Adipocyte (in vitro differentiated cells): ENCODE measurements around the gene OR1N1.
A peak's percentile ranks its signal among the peaks of the same experiment; 100 is the strongest.
"Not testable (repeated sequence)": the region's sequence is repeated elsewhere in the genome, so short reads cannot be mapped to it uniquely, and the experiment has no call there.

Experiments used
- DNase-seq: peaks from one replicate; pipeline ENCODE4 v3.0.0-alpha.2; 2015; ENCODE audit warnings: low read depth
- H3K27me3 ChIP-seq: replicated peaks from 2 replicates; pipeline ENCODE4 v1.7.0; 2013; ENCODE audit warnings: mild to moderate bottlenecking, low read length, moderate library complexity; ENCODE audit not compliant: control insufficient read depth, insufficient read depth
- H3K36me3 ChIP-seq: 2 replicates; pipeline ENCODE4 v1.7.0; 2013; ENCODE audit warnings: low read length, mild to moderate bottlenecking, moderate library complexity; ENCODE audit not compliant: control insufficient read depth, insufficient read depth, severe bottlenecking
- H3K4me1 ChIP-seq: 2 replicates; pipeline ENCODE4 v1.7.0; 2013; ENCODE audit warnings: mild to moderate bottlenecking, low read length, moderate library complexity; ENCODE audit not compliant: control insufficient read depth, insufficient read depth
- H3K4me3 ChIP-seq: 2 replicates; pipeline ENCODE4 v1.7.0; 2013; ENCODE audit warnings: mild to moderate bottlenecking, low read length, moderate library complexity
- H3K9ac ChIP-seq: 2 replicates; pipeline ENCODE4 v1.7.0; 2013; ENCODE audit warnings: mild to moderate bottlenecking, low read length, moderate library complexity
- H3K9me3 ChIP-seq: 2 replicates; pipeline ENCODE4 v1.7.0; 2013; ENCODE audit warnings: mild to moderate bottlenecking, low read length, moderate library complexity; ENCODE audit not compliant: control insufficient read depth

Gene OR1N1, protein sequence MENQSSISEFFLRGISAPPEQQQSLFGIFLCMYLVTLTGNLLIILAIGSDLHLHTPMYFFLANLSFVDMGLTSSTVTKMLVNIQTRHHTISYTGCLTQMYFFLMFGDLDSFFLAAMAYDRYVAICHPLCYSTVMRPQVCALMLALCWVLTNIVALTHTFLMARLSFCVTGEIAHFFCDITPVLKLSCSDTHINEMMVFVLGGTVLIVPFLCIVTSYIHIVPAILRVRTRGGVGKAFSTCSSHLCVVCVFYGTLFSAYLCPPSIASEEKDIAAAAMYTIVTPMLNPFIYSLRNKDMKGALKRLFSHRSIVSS

DNA sequence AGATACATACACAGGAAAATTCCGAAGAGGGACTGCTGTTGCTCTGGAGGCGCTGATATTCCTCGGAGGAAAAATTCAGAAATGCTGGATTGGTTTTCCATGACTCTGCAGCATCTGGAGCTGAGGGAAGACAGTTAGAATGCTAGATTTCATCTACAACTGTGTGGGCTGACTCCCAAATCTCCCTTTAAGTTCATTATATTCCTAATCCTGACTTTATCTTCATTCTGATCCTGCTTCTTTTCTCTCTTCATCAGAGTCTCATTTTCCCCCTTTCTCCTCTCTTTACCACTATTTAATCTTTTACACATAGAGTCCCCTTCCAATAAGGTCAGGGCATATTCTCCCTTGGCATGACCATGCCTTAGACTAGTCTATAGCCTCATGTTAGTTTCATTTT is at the start of gene OR1N1:
Gene OR1N1, minus strand, starts transcription at position 101 of the 400 bp plus-strand sequence. Its CDS starts 0 bp downstream, at position 101.
- Histone ChIP-seq H3K27me3 (no peaks in the 10 kb centered on the region), H3K9me3 (no peaks in the 10 kb centered on the region), H3K4me3 (no peak within 1 kb of the TSS), H3K4me1 (no peaks in the 10 kb centered on the region), H3K36me3 (no peaks in the 10 kb centered on the region), H3K9ac (no peak within 1 kb of the TSS)
- no peak for DNase-seq

DNA sequence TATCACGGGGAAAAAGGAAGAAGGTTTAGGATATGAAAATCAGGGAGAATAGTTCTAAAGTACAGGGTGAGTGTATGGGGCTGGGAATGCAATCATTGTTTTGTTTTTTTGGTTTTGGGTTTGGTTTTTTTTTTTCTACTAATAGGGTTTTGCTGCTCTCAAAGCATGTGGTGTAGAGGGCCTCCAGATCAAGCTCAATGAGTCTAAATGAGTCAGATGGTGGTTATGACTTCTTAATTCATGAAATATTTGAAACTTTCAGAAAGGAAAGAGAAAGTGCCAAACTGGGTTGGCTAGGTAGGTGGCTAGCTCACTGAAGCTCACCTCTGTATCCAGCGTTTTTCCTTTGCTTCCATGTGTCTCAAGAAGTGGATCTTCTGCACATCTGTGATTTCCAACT is 45.4 kb upstream of the OR1N1 start:
- Histone ChIP-seq H3K4me3 (no peak overlapping the region), H3K27me3 (no peaks in the 10 kb centered on the region), H3K36me3 (no peaks in the 10 kb centered on the region), H3K9ac (no peak overlapping the region), H3K4me1 (no peaks in the 10 kb centered on the region), H3K9me3 (no peaks in the 10 kb centered on the region)
- no peak for DNase-seq

DNA sequence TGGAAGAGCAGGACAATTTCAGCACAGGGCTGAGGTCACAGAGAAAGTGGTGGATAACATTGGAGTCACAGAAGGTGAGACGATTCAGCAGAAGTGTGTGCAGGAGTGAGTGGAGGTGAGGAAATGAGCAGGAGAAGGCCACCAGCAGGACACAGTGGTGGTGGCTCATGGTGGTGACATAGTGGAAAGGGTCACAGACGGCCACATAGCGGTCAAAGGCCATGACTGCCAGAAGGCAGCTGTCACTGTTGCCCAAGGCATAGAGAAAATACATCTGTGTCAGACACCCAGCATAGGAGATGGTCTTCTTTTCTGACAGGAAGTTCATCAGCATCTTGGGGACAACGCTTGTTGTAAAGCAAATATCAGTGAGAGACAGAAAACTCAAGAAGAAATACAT is 40.8 kb upstream of the OR1N1 start:
- no peaks in the 10 kb centered on the region for H3K4me1 ChIP-seq
- no peak for DNase-seq

DNA sequence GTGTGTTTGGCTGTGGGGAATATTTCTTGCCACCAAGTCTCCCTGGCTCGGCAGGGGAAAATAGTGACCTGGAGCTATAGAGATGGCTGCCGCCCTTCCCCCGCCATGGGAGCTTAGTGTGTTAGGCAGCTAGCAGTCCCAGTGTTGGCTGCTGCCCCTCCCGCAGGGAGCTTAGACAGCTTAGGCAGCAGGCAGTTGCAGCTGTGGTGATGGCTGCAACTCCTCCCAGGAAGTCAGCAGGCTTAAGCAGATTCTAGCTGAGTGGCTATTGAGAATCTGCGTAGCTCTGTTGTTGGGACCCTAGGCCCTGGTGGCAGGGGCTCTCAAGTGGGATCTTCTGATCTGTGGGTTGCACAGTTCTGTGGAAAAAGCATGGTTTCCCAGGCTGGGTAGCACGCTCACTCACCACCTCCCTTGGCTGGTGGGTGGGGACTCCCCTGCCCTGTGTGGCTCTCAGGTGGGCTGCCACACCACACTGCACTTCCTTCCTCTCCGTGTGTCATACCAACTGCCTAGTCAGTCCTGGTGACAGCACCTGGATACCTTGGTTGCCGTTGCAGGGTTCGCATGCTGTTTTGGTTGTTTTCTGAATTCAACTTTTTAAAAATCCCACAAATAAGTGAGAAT is 35.2 kb upstream of the OR1N1 start:
- H3K9ac ChIP-seq = no peak overlapping the region
- no peaks in the 10 kb centered on the region for H3K4me1 ChIP-seq
- H3K9me3 ChIP-seq = peaks cover 7% of the 10 kb centered on the region
- H3K4me3 ChIP-seq = no peak overlapping the region
- H3K27me3 ChIP-seq = no peaks in the 10 kb centered on the region
- H3K36me3 ChIP-seq = no peaks in the 10 kb centered on the region
- DNase-seq = no peak

More for the DNA sequence above, 40.8 kb upstream of the OR1N1 start:
- no peak overlapping the region for H3K9ac ChIP-seq
- no peaks in the 10 kb centered on the region for H3K27me3 ChIP-seq
- no peaks in the 10 kb centered on the region for H3K36me3 ChIP-seq
- H3K4me3 ChIP-seq = no peak overlapping the region
- peaks cover 7% of the 10 kb centered on the region for H3K9me3 ChIP-seq

DNA sequence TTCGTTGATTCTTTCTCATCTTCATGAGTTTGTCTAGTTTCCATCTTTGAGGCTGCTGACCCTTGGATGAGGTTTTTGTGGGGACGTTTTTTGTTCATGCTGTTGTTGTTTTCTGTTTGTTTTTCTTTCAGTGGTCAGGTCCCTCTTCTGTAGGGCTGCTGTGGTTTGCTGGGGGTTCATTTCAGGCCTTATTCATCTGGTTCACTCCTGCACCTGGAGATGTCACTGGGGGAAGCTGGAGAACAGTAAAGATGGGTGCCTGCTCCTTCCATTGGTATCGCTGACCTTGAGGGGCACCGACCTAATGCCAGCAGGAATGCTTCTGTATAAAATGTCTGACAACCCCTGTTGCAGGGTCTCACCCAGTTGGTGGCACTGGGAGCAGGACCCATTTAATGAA is 34.4 kb upstream of the OR1N1 start:
- H3K9ac ChIP-seq = no peak overlapping the region
- no peaks in the 10 kb centered on the region for H3K27me3 ChIP-seq
- H3K36me3 ChIP-seq = no peaks in the 10 kb centered on the region
- no peak for DNase-seq
- no peaks in the 10 kb centered on the region for H3K4me1 ChIP-seq
- peaks cover 7% of the 10 kb centered on the region for H3K9me3 ChIP-seq
- no peak overlapping the region for H3K4me3 ChIP-seq

DNA sequence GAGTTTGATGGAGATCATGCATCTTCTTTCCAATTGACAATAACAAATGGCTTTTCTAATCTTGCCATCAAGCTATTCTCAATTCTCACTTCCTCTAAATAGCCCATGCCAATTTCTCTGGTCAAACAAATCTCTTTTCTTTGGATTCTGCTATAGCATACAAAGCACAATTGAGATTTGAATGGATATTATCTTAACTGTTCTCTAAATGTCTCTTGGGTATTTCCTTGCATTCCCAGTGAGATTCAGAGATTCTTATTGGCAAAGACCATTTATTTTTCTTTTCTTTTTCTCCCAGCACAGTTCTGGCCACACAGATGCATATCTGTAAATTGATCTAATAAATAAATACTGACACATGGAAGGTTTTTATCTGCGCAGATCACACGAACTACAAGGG is 25.7 kb upstream of the OR1N1 start, which contains the start of gene OR1N2:
Gene OR1N2, plus strand, starts transcription at position 301 of the 400 bp plus-strand sequence. CDS start 100 bp downstream, outside the sequence.
- Histone ChIP-seq H3K4me1 (no peaks in the 10 kb centered on the region), H3K36me3 (no peaks in the 10 kb centered on the region), H3K27me3 (no peaks in the 10 kb centered on the region), H3K9me3 (no peaks in the 10 kb centered on the region), H3K4me3 (no peak within 1 kb of the TSS), H3K9ac (no peak within 1 kb of the TSS)
- no peak for DNase-seq

DNA sequence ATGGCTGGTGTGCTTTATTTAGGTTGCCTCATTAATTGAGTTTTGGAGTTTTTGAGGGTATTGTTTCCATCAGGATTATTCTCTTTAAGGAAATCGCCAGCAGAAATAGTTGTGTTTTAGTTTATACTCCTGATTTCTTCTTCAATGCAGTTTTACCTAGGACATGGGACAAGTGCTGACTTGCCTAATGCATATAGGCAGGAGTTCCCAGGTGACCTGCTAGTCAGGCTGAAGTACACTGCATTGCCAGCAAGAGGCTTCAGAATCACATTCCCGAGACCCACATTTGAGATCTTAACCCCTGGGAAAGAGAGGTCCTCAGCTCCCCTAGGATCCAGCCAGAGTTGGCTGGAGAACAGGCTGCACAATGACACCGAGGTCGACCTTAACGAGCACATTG is 24.3 kb upstream of the OR1N1 start:
- Histone ChIP-seq H3K4me3 (no peak overlapping the region), H3K27me3 (no peaks in the 10 kb centered on the region), H3K9ac (no peak overlapping the region), H3K9me3 (no peaks in the 10 kb centered on the region), H3K4me1 (no peaks in the 10 kb centered on the region), H3K36me3 (no peaks in the 10 kb centered on the region)
- no peak for DNase-seq

DNA sequence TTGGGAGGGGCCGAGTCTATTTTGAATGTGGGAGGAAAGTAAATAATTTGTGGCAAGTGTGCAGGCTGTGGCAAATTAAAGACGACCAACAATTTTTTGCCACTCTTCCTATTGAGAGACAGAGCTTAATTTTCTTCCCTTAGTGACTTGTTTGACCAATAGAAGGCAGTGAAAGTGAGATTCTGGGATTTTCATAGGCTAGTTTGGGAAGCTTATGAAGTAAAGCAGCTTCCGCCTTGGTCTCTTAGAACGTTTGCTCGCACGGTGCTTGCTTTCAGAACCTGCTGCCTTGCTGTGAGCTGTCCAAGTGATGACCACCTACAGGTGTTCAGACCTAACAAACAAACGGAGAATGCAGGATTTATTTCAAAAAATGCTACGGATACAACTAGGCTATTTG is 19.1 kb upstream of the OR1N1 start:
- H3K36me3 ChIP-seq = no peaks in the 10 kb centered on the region
- no peak overlapping the region for H3K9ac ChIP-seq
- H3K4me1 ChIP-seq = no peaks in the 10 kb centered on the region
- peak overlapping the region; percentile 29 for H3K4me3 ChIP-seq
- no peaks in the 10 kb centered on the region for H3K9me3 ChIP-seq
- DNase-seq = no peak
- H3K27me3 ChIP-seq = no peaks in the 10 kb centered on the region

DNA sequence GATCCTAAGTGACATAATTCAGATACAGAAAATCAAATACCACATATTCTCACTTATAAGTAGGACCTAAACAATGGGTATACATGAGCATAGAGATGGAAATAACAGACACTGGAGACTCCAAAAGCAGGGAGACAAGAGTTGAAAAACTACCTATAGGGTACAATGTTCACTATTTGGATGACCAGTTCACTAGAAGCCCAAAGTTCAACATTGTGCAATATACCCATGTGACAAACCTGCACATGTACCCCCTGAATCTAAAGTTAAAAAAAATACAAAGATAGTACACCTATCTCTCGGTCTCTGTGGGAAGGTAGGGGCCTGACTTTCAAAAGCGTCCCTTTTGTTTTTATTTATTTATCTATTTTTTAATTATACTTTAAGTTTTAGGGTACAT is 11.7 kb upstream of the OR1N1 start:
- no peak for DNase-seq
- Histone ChIP-seq H3K9me3 (peaks cover 5% of the 10 kb centered on the region), H3K9ac (no peak overlapping the region), H3K4me3 (no peak overlapping the region), H3K36me3 (no peaks in the 10 kb centered on the region), H3K4me1 (no peaks in the 10 kb centered on the region), H3K27me3 (no peaks in the 10 kb centered on the region)

DNA sequence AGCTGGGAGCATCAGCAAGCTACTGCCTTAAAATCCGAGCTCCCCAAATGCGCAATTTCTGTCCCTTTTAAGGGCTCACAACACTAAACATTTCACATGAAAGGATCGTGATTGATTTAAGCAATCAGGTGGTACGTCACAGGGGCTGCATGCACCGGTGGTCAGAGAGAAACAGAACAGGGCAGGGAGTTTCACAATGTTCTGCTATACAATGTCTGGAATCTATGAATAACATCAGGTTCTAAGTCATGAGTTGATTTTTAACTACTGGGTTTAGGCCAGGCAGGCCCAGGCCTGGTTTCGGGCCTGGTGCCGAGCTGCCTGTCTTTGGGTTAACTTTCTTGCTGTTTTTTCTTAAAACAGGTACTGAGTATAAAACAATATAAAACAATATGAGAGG is 10.0 kb upstream of the OR1N1 start:
- H3K9ac ChIP-seq, H3K4me1 ChIP-seq, H3K9me3 ChIP-seq, H3K4me3 ChIP-seq, H3K27me3 ChIP-seq, DNase-seq, H3K36me3 ChIP-seq: not testable (repeated sequence)

DNA sequence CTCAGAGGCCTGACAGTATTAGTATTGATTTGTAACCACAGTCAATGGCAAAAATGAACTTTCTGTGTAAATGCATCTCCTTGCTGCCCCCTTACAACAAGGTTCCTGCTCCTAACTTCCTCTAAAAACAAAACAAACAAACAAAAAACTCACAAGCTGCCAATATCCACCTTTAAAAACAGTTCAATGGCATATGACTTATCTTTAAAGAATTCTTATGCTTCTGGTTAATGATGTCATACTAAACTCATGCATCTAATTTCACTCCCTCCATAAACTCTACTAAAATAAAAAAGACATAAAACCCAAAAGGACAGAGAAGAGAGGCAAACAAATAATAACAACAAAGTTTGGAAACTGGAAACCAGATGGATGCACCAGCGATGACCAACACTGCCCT is 9.0 kb upstream of the OR1N1 start:
- H3K36me3 ChIP-seq = no peaks in the 10 kb centered on the region
- no peak overlapping the region for H3K9ac ChIP-seq
- peaks cover 5% of the 10 kb centered on the region for H3K9me3 ChIP-seq
- no peaks in the 10 kb centered on the region for H3K4me1 ChIP-seq
- no peak overlapping the region for H3K4me3 ChIP-seq
- DNase-seq = peak; percentile 1
- H3K27me3 ChIP-seq = no peaks in the 10 kb centered on the region
